ENCODE measurements around the gene MTMR12.

DNA sequence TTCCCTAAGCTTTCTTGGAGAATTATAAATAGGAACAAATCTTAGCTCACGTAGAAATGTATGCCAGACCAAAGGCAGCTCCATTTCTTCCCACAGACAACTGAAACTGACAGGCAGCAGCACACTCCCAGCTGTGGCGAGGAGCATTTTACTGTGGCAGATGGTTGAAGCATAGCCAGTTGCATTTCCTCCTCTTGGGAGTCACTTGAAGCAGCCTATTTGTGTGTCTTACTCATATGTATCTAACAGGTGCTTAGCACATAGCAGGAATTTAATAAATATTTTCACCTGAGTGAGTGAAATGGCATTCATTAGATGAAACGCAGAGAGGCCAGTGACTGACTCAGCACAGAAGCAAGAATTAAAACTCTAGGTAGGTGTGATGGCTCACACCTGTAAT lies 12.3 kb upstream of the MTMR12 start:
- TF ChIP-seq, protein P1, sequence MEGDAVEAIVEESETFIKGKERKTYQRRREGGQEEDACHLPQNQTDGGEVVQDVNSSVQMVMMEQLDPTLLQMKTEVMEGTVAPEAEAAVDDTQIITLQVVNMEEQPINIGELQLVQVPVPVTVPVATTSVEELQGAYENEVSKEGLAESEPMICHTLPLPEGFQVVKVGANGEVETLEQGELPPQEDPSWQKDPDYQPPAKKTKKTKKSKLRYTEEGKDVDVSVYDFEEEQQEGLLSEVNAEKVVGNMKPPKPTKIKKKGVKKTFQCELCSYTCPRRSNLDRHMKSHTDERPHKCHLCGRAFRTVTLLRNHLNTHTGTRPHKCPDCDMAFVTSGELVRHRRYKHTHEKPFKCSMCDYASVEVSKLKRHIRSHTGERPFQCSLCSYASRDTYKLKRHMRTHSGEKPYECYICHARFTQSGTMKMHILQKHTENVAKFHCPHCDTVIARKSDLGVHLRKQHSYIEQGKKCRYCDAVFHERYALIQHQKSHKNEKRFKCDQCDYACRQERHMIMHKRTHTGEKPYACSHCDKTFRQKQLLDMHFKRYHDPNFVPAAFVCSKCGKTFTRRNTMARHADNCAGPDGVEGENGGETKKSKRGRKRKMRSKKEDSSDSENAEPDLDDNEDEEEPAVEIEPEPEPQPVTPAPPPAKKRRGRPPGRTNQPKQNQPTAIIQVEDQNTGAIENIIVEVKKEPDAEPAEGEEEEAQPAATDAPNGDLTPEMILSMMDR (conservative IDR thresholded peaks at IDR 0.05; ENCODE audit: low read length) = no peak
- no peak for TF ChIP-seq EZH2phosphoT487 (IDR thresholded peaks at IDR 0.05; ENCODE audit: borderline replicate concordance, low read depth, low read length)
